ENCODE results near the gene PYY.

- TF ChIP-seq CTCF (IDR thresholded peaks at IDR 0.05; ENCODE audit: insufficient read depth, low read length) (no peak), POLR2AphosphoS5 (IDR thresholded peaks at IDR 0.05; ENCODE audit: low read depth) (no peak), SPI1 (IDR thresholded peaks at IDR 0.05; ENCODE audit: borderline replicate concordance, low read depth) (no peak)
- TF ChIP-seq, protein P1, sequence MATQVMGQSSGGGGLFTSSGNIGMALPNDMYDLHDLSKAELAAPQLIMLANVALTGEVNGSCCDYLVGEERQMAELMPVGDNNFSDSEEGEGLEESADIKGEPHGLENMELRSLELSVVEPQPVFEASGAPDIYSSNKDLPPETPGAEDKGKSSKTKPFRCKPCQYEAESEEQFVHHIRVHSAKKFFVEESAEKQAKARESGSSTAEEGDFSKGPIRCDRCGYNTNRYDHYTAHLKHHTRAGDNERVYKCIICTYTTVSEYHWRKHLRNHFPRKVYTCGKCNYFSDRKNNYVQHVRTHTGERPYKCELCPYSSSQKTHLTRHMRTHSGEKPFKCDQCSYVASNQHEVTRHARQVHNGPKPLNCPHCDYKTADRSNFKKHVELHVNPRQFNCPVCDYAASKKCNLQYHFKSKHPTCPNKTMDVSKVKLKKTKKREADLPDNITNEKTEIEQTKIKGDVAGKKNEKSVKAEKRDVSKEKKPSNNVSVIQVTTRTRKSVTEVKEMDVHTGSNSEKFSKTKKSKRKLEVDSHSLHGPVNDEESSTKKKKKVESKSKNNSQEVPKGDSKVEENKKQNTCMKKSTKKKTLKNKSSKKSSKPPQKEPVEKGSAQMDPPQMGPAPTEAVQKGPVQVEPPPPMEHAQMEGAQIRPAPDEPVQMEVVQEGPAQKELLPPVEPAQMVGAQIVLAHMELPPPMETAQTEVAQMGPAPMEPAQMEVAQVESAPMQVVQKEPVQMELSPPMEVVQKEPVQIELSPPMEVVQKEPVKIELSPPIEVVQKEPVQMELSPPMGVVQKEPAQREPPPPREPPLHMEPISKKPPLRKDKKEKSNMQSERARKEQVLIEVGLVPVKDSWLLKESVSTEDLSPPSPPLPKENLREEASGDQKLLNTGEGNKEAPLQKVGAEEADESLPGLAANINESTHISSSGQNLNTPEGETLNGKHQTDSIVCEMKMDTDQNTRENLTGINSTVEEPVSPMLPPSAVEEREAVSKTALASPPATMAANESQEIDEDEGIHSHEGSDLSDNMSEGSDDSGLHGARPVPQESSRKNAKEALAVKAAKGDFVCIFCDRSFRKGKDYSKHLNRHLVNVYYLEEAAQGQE (IDR thresholded peaks at IDR 0.05; ENCODE audit: insufficient replicate concordance, low read depth) = no peak
These were observed 46.2 kb downstream of the PYY start, which contains the start of gene MPP2 for GRCh38 chr17:43907425-43907981.

Data from HL-60 (cell line).